Liver (tissue), 9 donors: ENCODE measurements around the gene TUBGCP6. TPM values are rescaled to one million over a fixed set of nuclear protein-coding genes. Genes with fewer than 3 reads are reported as not detected.

Experiments used
- DNase-seq: peaks from one replicate; pipeline ENCODE4 v3.0.0-alpha.2; 2017; ENCODE audit warnings: low spot score
- H3K27ac ChIP-seq, 2 donors: one replicate each; pipeline ENCODE4 v1.7.0; 2013; ENCODE audit warnings: inconsistent platforms in 2 of 2, low read length in 2 of 2, control low read depth in 1 of 2, low read depth in 1 of 2, mild to moderate bottlenecking in 1 of 2
- H3K27me3 ChIP-seq, 4 donors: one replicate each; pipeline versions ENCODE4 v1.6.1 to v1.7.0; 2013; ENCODE audit warnings: low read length in 3 of 4, inconsistent platforms in 1 of 4, mild to moderate bottlenecking in 1 of 4, moderate library complexity in 1 of 4; ENCODE audit not compliant: control insufficient read depth in 4 of 4, insufficient read depth in 4 of 4
- H3K36me3 ChIP-seq, 4 donors: one replicate each; pipeline versions ENCODE4 v1.6.1 to v1.7.0; 2013; ENCODE audit warnings: low read length in 3 of 4, mild to moderate bottlenecking in 3 of 4, low read depth in 1 of 4, moderate library complexity in 1 of 4; ENCODE audit not compliant: control insufficient read depth in 4 of 4, insufficient read depth in 3 of 4
- H3K4me1 ChIP-seq, 4 donors: one replicate each; pipeline versions ENCODE4 v1.6.1 to v1.7.0; 2013; ENCODE audit warnings: low read length in 3 of 4, mild to moderate bottlenecking in 3 of 4, moderate library complexity in 1 of 4; ENCODE audit not compliant: control insufficient read depth in 4 of 4, insufficient read depth in 4 of 4
- H3K4me3 ChIP-seq, 3 donors: one replicate each; pipeline versions ENCODE4 v1.6.1 to v1.7.0; 2013; ENCODE audit warnings: low read length in 3 of 3, control low read depth in 1 of 3, low read depth in 1 of 3, mild to moderate bottlenecking in 1 of 3
- H3K9ac ChIP-seq, 2 donors: one replicate each; pipeline ENCODE4 v1.7.0; 2013; ENCODE audit warnings: low read length in 2 of 2, mild to moderate bottlenecking in 2 of 2, moderate library complexity in 2 of 2, control low read depth in 1 of 2, low read depth in 1 of 2
- H3K9me3 ChIP-seq, 4 donors: one replicate each; pipeline versions ENCODE4 v1.6.1 to v1.7.0; 2013; ENCODE audit warnings: low read length in 3 of 4; ENCODE audit not compliant: control insufficient read depth in 4 of 4
- ATF3 ChIP-seq: IDR thresholded peaks from 2 replicates; pipeline ENCODE4 v1.6.1; 2016; ENCODE audit warnings: antibody characterized with exemption
- CTCF ChIP-seq: fragments of 150-350 bp; IDR thresholded peaks from 2 replicates; pipeline ENCODE4 v1.5.1; 2017; ENCODE audit warnings: improper control_type of control experiment, low read depth, low read length; ENCODE audit not compliant: missing input control
- EGR1 ChIP-seq, 2 donors: IDR thresholded peaks; 2 replicates each; pipeline ENCODE4 v1.6.1; 2016 to 2018; ENCODE audit warnings: antibody characterized with exemption in 2 of 2, low read depth in 2 of 2
- FOXA1 ChIP-seq: IDR thresholded peaks from 2 replicates; pipeline ENCODE4 v1.6.1; 2016; ENCODE audit warnings: antibody characterized with exemption
- FOXA2 ChIP-seq: IDR thresholded peaks from 2 replicates; pipeline ENCODE4 v1.6.1; 2016; ENCODE audit warnings: antibody characterized with exemption
- GABPA ChIP-seq, 2 donors: IDR thresholded peaks in 1 of 2; conservative IDR thresholded peaks in 1 of 2; 2 replicates each; pipeline ENCODE4 v1.6.1; 2016; ENCODE audit warnings: antibody characterized with exemption in 2 of 2, mild to moderate bottlenecking in 1 of 2, moderate library complexity in 1 of 2
- HNF4A ChIP-seq, 2 donors: conservative IDR thresholded peaks; 2 replicates each; pipeline ENCODE4 v1.6.1; 2016; ENCODE audit warnings: antibody characterized with exemption in 2 of 2, mild to moderate bottlenecking in 2 of 2
- HNF4G ChIP-seq: IDR thresholded peaks from 2 replicates; pipeline ENCODE4 v1.6.1; 2016; ENCODE audit warnings: antibody characterized with exemption
- JUND ChIP-seq, 2 donors: IDR thresholded peaks; 2 replicates each; pipeline ENCODE4 v1.6.1; 2016; ENCODE audit warnings: antibody characterized with exemption in 2 of 2
- MAX ChIP-seq: IDR thresholded peaks from 2 replicates; pipeline ENCODE4 v1.6.1; 2016; ENCODE audit warnings: antibody characterized with exemption
- NR2F2 ChIP-seq: IDR thresholded peaks from 2 replicates; pipeline ENCODE4 v1.6.1; 2016; ENCODE audit warnings: antibody characterized with exemption
- RAD21 ChIP-seq, 2 donors: IDR thresholded peaks; 2 replicates each; pipeline ENCODE4 v1.6.1; 2016; ENCODE audit warnings: antibody characterized with exemption in 2 of 2, mild to moderate bottlenecking in 2 of 2
- RXRA ChIP-seq, 2 donors: IDR thresholded peaks; 2 replicates each; pipeline ENCODE4 v1.6.1; 2017 to 2018; ENCODE audit warnings: antibody characterized with exemption in 2 of 2, mild to moderate bottlenecking in 1 of 2
- SP1 ChIP-seq: IDR thresholded peaks from 2 replicates; pipeline ENCODE4 v1.6.1; 2018; ENCODE audit warnings: antibody characterized with exemption, mild to moderate bottlenecking
- TAF1 ChIP-seq: conservative IDR thresholded peaks from 2 replicates; pipeline ENCODE4 v1.6.1; 2016; ENCODE audit warnings: antibody characterized with exemption, mild to moderate bottlenecking
- YY1 ChIP-seq: IDR thresholded peaks from 2 replicates; pipeline ENCODE4 v1.6.1; 2016; ENCODE audit warnings: antibody characterized with exemption, mild to moderate bottlenecking
- WGBS: extraction: QIAGEN DNeasy Blood & Tissue Kit; methylation state at CpG from one replicate; pipeline ENCODE4 v1.1.7; 2013; 5-methylcytosine and 5-hydroxymethylcytosine counted together
- polyA plus RNA-seq, 2 donors: library from polyadenylated mRNA; stranded (reverse) in 1 of 2; unstranded in 1 of 2; fragments of 200-250 nt in 1 of 2; fragments of >200 nt in 1 of 2; fragmentation: Nextera tagmentation in 1 of 2; extraction: Ambion mirVana in 1 of 2; gene quantifications; one replicate each; pipeline versions ENCODE4 v1.2.1 to v1.2.3, GENCODE V29; 2013 to 2015
- total RNA-seq, 2 donors: library from RNA; depleted of rRNA; stranded (reverse); fragments of >200 nt; gene quantifications; one replicate each; pipeline ENCODE4 v1.2.3, GENCODE V29; 2014
- TF ChIP-seq, protein P1 (sequence below): IDR thresholded peaks from 2 replicates; pipeline ENCODE4 v1.6.1; 2016; ENCODE audit warnings: antibody characterized with exemption, mild to moderate bottlenecking
- TF ChIP-seq, protein P2 (sequence below): IDR thresholded peaks from 2 replicates; pipeline ENCODE4 v1.6.1; 2016; ENCODE audit warnings: antibody characterized with exemption
- donor health status: healthy.
- donor health status: healthy.
- donor health status: healthy.
- donor health status: healthy.
- donor health status: healthy.

The TUBGCP6 gene
- total and polyA plus RNA-seq, 4 donors, result 9.3 to 31.7 (median 16.4) TPM

GRCh38 chr22:50261615-50262459 lies 17.0 kb upstream of the TUBGCP6 start, which contains the start of gene MAPK12 (continued):
- TF ChIP-seq, protein P1, sequence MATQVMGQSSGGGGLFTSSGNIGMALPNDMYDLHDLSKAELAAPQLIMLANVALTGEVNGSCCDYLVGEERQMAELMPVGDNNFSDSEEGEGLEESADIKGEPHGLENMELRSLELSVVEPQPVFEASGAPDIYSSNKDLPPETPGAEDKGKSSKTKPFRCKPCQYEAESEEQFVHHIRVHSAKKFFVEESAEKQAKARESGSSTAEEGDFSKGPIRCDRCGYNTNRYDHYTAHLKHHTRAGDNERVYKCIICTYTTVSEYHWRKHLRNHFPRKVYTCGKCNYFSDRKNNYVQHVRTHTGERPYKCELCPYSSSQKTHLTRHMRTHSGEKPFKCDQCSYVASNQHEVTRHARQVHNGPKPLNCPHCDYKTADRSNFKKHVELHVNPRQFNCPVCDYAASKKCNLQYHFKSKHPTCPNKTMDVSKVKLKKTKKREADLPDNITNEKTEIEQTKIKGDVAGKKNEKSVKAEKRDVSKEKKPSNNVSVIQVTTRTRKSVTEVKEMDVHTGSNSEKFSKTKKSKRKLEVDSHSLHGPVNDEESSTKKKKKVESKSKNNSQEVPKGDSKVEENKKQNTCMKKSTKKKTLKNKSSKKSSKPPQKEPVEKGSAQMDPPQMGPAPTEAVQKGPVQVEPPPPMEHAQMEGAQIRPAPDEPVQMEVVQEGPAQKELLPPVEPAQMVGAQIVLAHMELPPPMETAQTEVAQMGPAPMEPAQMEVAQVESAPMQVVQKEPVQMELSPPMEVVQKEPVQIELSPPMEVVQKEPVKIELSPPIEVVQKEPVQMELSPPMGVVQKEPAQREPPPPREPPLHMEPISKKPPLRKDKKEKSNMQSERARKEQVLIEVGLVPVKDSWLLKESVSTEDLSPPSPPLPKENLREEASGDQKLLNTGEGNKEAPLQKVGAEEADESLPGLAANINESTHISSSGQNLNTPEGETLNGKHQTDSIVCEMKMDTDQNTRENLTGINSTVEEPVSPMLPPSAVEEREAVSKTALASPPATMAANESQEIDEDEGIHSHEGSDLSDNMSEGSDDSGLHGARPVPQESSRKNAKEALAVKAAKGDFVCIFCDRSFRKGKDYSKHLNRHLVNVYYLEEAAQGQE, result no peak
- TF ChIP-seq SP1, result no peak
- TF ChIP-seq FOXA2, result no peak
- no peak for TF ChIP-seq RXRA (IDR thresholded peaks at IDR 0.05)
- no peak for TF ChIP-seq RAD21 (IDR thresholded peaks at IDR 0.05)

DNA sequence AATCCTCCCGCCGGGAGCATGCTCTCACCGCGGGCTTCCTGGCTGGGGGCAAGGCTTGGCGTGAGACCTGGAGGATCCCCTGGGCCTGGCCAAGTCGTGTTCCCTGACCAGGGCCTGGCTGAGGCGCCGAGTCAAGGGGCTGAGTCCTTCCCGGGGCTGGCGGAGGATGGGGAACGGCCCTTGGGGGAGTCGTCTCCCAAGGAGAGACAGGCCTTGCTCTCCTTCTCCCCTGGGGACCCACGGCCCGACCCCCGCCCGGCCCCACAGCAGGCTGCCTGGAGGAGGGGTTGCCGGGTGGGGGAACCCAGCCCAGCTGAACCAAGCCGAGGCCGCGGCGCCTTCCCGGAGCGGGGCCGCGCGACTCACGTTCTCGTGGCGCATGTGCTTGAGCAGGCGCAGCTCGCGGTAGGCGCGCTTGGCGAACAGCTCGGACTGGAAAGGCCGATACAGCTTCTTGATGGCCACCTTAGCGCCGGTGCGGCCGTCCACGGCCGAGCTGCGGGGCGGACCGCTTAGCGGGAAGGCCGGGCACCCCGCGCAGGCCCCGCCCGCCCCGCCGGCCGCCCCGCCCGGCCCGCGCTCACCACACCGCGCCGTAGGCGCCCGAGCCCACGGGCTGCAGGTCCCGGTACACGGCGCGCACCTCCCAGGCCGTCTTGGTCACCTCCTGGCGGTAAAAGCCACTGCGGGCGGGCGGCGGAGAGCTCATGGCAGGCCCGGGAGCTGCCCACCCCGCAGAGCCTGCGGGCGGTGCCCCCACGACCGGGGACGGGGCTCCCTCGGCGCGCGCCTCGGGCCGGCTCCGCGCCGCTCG lies 16.2 kb upstream of the TUBGCP6 start:
- no peaks in the 10 kb centered on the region for H3K27me3 ChIP-seq
- TF ChIP-seq FOXA1 (no peak), GABPA (IDR thresholded peaks at IDR 0.05 in 1 of 2, conservative IDR thresholded peaks at IDR 0.05 in 1 of 2) (no peak), NR2F2 (no peak), TAF1 (no peak), EGR1 (IDR thresholded peaks at IDR 0.05; ENCODE audit: low read depth in 2 of 2) (no peak), FOXA2 (no peak), RXRA (IDR thresholded peaks at IDR 0.05) (no peak), RAD21 (IDR thresholded peaks at IDR 0.05) (no peak), SP1 (no peak), HNF4A (conservative IDR thresholded peaks at IDR 0.05) (no peak), HNF4G (no peak), CTCF (no peak), MAX (no peak), YY1 (no peak), JUND (IDR thresholded peaks at IDR 0.05) (no peak), ATF3 (no peak)
- TF ChIP-seq, protein P2, sequence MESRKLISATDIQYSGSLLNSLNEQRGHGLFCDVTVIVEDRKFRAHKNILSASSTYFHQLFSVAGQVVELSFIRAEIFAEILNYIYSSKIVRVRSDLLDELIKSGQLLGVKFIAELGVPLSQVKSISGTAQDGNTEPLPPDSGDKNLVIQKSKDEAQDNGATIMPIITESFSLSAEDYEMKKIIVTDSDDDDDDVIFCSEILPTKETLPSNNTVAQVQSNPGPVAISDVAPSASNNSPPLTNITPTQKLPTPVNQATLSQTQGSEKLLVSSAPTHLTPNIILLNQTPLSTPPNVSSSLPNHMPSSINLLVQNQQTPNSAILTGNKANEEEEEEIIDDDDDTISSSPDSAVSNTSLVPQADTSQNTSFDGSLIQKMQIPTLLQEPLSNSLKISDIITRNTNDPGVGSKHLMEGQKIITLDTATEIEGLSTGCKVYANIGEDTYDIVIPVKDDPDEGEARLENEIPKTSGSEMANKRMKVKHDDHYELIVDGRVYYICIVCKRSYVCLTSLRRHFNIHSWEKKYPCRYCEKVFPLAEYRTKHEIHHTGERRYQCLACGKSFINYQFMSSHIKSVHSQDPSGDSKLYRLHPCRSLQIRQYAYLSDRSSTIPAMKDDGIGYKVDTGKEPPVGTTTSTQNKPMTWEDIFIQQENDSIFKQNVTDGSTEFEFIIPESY, result no peak
- TF ChIP-seq, protein P1, result no peak
- H3K27ac ChIP-seq, result no peak overlapping the region
- WGBS, result 2% methylated on average over 92 of the region's 92 CpGs
- no peak for DNase-seq
- H3K4me3 ChIP-seq, result peak overlapping the region in 1 of 3 donors; percentile 59
- H3K9ac ChIP-seq, result no peak overlapping the region
- no peaks in the 10 kb centered on the region for H3K9me3 ChIP-seq
- H3K4me1 ChIP-seq, result peaks cover 16 to 37% (median 29%) of the 10 kb centered on the region in 4 donors
- peaks cover 0 to 1% (median 0%) of the 10 kb centered on the region in 4 donors for H3K36me3 ChIP-seq
